NOMO-1 treated with DMSO at 0.1 percent for 48 hours (cell line): ENCODE measurements around the gene OR1M1.
"Not testable (repeated sequence)": the region's sequence is repeated elsewhere in the genome, so short reads cannot be mapped to it uniquely, and the experiment has no call there.

Experiments
- DNase-seq: peaks from one replicate; lab custom pipeline; 2025; ENCODE audit not compliant: unreplicated experiment; lab: John Stamatoyannopoulos, UW

Gene OR1M1, protein sequence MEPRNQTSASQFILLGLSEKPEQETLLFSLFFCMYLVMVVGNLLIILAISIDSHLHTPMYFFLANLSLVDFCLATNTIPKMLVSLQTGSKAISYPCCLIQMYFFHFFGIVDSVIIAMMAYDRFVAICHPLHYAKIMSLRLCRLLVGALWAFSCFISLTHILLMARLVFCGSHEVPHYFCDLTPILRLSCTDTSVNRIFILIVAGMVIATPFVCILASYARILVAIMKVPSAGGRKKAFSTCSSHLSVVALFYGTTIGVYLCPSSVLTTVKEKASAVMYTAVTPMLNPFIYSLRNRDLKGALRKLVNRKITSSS

DNA sequence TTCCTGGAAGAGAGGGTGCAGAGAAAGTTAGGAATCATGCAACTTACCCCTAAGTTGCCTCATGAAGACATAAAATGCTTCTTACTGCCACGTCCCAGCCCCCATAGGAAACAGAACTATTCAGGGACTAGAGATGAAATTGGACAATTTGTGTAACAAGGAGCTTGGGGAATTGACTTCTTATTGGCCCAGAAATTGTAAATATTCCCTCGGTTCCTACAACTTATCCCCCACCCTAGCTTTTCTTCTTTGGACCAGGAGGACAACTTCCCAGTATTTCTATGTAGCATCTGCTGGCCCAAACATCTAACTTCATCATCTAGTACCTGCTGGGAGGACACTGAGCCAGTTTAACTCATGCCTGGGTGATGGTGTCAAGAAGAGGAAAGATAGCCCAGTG is at the start of gene OR1M1:
TSS of gene OR1M1 (plus strand) at position 301 of the 400 bp plus-strand sequence. CDS start 6,184 bp downstream, outside the sequence.
- no peak for DNase-seq

DNA sequence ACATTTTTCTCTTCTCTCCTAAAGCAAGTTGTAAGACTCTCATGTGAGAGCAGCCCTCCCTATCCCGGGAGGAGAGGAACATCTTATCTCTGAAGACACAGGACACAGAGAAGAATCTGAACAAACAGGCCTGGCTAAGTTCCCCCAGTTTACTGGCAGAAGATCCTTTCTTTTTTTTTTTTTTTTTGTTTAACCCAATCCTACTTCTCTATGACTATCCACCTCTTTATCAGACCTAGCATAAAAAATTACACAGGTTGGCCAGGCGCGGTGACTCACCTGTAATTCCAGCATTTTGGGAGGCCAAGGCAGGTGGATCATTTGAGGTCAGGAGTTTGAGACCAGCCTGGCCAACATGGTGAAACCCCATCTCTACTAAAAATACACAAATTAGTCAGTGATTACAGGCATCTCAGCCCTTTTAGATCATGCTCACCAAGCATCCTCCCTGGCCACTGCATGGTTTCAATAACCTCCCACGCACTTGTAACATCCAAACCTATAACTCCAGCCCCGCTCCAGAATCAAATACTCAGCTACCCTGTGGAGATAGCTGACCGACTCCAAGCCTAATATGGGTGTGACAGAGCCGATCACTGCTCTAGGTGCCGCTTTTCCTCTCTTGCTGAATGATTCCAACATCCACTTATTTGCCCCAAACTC is 49.3 kb upstream of the OR1M1 start:
- DNase-seq, result no peak

DNA sequence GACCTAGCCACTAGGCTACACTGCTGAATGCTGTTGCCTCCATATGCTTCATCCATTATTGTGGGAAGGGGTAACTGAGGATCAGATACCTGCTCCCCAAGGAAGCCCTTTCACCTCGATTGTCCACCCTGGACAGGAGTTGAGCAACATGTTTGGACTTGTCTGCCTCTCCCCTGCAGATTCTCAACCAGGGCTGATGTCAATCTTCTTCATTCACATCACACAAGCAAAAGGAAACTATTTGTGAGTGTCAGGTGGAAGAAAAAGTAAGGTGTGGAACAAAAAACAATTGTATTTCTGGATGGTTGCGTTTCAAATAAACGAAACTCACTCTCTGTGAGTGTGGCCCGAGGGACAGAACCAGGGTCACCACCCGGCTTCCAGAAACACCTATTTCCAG is 47.1 kb upstream of the OR1M1 start:
- DNase-seq, result no peak

DNA sequence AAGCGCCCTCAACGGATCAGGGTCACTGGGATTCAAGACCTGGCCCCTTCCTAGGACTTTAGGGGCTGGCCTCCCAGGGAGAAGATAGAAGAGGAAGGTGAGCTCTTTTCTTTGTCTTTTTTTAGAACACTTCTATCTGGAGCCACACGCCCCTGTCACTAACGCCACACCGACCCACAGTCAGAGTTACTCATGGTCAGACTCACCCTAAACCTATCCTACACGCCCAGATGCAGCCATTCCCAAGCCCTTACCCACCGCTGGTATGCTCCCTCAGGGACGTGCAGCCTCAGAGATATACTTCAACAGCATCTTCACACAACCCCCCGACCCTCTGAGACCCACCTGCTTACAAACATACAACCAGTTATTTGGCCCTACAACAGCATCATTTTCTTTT is 46.7 kb upstream of the OR1M1 start:
- DNase-seq, result no peak

DNA sequence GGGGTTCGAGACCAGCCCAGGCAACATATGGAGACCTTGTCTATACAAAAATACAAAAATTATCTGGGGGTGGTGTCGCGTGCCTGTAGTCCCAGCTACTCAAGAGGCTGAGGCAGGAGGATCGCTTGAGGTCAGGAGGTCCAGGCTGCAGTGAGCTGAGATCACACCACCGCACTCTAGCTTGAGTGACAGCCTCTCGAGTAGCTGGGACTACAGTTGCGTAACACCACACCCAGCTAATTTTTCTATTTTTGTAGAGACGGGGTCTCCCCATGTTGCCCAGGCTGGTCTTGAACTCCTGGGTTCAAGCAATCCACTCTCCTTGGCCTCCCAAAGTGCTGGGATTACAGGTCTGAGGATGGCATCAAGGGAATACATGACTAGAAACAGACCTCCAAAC is 45.8 kb upstream of the OR1M1 start:
- no peak for DNase-seq

DNA sequence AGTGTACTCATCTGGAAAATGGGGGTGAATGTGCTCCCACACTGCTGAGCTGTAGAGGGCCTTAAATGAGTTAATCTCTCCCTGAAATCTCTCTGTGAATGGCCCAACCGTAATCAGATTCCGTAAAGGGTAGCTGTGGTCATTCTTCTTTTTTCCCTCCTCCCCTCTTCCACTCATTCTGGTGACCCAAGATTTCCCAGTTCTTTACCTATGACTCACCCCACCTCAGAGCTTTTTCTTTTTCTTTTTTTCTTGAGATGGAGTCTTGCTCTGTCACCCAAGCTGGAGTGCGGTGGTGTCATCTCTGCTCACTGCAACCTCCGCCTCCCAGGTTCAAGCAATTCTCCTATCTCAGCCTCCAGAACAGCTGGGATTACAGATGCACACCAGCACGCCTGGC is 43.3 kb upstream of the OR1M1 start:
- no peak for DNase-seq

DNA sequence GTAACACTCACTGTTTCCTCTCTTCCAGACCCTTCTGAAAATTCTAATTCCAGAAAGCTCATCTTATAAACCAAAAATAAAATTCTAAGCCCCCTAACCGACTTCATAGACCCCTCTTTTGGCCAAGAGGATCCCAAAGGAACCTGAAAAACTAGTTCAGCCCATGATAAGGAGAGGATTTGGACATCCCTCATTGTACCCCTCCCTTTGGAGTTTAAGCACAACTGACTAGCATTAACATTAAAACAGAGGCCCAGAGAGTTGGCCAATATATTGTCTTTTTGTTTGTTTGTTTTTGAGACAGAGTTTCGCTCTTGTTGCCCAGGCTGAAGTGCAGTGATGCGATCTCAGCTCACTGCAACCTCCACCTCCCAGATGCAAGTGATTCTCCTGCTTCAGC is 42.4 kb upstream of the OR1M1 start:
- no peak for DNase-seq

DNA sequence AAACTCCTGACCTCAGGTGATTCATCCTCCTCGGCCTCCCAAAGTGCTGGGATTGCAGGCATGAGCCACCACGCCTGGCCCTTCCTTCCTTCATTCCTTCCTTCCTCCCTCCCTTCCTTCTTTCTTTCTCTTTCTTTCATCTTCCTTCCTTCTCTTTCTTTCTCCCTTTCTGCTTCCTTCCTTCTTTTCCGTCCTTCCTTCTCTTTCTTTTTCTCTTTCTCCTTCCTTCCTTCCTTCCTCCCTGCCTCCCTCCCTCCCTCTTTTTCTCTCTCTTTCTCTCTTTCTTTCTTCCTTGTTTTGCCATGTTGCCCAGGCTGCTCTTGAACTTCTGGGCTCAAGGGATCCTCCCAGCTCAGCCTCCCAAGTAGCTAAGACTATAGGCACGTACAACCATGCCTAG is 40.2 kb upstream of the OR1M1 start:
- DNase-seq, result no peak

DNA sequence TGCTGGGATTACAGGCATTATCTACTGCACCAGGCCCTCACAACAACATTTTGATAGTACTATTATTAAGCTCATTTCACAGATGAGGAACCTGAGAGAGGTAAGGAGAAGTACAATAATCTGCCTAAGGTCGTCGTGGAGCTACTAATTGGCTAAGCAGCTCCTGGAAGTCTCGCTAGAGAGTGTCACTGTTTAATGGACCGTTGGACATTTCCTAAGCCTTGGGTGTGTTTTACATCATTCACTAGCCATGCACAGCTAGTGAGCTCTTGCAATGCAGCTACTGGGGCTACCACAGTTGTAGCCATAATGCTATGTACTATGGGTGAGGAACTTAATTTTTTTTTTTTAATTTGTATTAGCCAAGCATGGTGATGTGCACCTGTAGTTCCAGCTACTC is 34.0 kb upstream of the OR1M1 start:
- DNase-seq, result no peak

DNA sequence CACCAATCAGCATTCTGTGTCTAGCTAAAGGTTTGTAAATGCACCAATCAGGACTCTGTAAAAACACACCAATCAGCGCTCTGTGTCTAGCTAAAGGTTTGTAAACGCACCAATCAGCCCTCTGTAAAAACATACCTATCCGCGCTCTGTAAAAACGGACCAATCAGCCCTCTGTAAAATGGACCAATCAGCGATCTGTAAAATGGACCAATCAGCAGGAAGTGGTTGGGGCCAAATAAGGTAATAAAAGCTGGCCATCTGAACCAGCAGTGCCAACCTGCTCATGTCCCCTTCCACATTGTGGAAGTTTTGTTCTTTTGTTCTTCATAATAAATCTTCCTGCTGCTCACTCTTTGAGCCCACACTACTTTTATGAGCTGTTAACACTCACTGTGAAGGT is 33.2 kb upstream of the OR1M1 start:
- not testable (repeated sequence) for DNase-seq

DNA sequence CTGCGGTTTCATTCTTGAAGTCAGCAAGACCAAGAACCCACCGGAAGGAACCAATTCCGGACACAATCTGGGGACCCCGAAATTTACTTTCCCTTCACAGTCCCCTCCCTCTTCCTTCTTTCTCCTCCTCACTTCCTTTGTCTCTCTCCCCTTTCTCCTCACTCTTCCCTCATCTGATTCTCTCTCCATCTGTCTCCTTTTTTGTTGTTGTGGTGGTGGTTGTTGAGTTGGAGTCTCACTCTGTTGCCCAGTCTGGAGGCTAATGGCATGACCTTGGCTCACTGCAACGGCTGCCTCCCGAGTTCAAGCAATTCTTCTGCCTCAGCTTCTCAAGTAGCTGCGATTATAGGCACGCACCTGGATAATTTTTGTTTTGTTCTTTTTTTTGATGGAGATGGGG is 32.7 kb upstream of the OR1M1 start:
- DNase-seq, result no peak

DNA sequence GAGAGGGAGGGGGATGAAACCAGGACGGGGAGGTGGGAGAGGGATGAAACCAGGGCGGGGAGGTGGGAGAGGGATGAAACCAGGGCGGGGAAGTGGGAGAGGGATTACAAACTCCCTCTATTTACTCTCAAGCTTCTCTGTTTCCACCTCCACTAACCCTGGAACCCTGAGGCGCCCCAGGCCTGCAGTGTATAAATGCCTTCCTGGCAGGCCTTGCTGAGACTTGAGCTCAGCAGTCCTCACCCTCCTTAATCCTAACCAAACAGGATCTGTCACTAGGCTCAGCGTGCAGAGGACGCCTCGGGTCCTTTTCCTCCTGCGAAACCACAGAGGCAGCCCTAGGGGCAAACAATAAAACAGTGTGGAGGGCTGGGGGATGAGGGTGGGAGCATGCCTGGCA is 32.1 kb upstream of the OR1M1 start:
- no peak for DNase-seq

DNA sequence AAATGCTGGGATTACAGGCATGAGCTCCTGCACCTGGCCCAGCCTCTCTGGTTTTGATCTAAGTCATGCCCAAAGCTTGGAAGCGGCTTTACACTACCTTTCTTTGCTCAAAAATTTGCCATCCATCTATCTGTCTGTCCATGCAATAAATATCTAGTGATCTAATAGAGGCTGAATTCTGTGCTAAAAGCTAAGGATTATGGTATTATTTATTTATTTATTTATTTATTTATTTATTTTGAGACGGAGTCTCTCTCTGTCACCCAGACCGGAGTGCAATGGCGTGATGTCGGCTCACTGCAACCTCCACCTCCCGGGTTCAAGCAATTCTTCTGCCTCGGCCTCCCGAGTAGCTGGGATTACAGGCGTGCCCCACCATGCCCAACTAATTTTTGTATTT is 30.7 kb upstream of the OR1M1 start:
- DNase-seq, result not testable (repeated sequence)

DNA sequence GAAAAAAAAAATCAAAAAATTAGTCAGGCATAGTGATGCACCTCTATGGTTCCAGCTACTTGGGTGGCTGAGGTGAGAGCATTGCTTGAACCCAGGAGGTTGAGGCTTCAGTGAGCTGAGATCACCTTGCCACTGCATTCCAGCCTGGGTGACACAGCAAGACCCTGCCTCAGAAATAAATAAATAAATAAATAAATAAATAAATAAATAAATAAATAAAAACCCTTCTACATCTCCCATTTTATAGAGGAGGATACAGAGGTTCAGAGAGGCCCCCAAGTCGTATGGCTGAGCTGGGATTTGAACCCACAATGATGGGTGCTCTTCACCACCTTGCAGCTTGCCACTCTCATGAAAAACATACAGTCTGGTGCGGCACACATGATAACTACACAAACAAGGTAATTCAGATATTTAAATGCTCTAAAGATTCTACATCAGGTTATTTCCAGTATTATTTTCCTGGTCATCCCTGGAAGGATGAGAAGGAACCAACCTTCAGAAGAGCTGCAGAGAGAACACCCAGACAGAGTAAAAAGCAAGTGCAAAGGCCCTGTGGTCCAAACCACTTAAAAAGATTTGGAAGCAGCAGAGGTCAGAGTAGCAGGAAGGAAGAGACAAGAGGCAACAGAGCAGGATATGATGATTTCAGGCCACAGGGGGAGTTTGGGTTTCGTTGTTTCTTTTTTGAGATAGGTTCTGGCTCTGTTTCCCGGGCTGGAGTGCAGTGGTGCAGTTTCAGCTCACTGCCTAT is 29.2 kb upstream of the OR1M1 start:
- DNase-seq, result no peak

DNA sequence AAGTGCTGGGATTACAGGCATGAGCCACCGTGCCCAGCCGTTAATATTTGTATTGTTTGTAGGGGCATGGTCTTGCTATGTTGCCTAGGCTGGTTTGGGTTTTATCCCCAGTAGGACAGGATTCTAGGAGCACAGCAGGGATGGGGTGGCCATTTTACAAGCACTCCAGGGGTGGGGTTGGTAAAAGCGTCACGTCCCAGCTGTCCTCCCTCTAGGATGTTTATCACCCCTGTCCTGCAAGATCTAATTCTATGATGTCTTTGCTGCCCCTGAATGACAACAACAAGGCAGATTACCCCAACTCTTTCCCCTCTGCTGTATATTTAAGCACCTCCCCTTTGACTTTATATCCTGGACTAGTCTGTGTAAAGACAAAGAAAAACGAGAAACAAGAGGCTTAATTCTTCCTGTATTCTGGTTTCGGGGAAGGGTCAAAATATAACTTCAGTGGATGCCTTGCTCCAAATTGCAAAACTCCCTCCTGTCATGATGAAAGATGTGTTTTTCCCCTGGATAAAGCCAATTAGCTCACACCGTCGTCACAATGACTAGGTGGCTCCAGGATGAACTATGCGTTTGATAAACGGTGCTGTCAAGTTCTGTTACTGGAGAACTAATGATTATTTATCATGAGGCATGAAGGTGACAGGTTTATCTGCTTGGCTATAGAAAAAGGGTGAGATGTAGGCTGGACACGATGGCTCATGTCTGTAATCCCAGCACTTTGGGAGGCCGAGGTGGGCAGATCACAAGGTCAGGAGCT is 27.8 kb upstream of the OR1M1 start:
- no peak for DNase-seq

DNA sequence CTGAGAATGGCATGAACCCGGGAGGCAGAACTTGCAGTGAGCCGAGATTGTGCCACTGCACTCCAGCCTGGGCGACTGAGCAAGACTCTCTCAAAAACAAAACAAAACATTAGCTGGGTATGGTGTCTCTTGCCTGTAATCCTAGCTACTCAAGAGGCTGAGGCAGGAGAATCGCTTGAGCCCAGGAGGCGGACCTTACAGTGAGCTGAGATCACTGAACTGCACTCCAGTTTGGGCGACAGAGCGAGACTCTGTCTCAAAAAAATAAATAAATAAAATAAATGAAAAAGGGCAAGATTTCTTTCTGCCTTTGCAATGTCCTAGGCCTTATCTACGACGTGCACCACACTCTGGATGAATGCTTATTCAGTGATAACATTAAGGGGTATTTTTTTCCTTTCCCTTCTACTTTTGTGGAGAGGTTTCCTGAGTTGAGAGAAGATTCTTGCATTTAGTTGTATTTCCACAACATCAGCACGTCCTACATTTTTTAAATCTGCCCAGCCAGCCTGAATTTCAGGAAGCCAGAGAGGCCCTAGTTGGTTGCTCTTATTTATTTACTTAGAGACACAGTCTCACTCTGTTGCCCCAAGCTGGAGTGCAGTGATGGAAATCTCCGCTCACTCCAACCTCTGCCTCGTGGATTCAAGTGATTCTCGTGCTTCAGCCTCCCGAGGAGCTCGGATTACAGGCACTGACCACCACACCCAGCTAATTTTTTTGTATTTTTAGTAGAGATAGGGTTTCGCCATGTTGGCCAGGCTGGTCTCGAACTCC is 26.1 kb upstream of the OR1M1 start:
- DNase-seq, result no peak

DNA sequence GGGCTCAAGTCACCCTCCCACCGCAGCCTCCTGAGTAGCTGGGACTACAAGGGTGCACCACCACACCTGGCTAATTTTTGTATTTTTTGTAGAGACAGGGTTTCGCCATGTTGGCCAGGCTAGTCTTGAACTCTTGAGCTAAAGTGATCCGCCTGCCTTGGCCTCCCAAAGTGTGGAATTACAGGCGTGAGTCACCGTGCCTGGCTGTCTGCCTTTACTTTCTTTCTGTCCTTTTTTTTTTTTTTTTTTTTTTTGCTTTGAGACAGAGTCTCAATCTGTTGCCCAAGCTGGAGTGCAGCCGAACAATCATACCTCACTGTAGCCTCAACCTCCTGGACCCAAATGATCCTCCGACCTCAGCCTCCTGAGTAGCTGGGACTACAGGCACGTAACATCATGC is 25.0 kb upstream of the OR1M1 start:
- no peak for DNase-seq

DNA sequence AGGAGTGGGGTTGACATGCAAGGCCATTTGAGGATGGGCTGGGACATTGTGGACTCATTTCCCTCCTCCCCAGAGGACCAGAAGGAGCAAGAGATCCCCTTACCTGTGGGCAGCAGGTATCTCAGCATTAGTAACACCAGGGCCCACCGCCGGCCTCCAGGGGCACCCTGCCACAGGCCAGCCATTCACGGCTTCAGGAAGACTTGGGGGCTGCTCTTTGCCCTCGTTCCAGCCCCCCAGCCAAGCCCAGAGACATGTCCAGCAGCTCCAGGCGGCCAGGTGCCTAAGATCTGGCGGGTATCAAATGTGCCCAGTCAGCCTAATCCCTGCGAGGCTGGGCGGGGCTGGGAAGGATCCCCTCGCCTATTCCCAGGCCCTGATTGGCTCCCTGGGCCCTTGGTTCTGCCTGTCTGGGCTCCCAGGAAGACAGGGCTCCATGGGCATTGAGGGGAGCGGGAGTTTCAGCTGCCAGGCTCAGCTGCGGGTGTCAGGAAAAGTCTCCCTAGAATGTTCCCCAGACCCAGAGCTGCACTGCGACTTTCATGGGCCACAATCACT is 21.3 kb upstream of the OR1M1 start:
- no peak for DNase-seq

DNA sequence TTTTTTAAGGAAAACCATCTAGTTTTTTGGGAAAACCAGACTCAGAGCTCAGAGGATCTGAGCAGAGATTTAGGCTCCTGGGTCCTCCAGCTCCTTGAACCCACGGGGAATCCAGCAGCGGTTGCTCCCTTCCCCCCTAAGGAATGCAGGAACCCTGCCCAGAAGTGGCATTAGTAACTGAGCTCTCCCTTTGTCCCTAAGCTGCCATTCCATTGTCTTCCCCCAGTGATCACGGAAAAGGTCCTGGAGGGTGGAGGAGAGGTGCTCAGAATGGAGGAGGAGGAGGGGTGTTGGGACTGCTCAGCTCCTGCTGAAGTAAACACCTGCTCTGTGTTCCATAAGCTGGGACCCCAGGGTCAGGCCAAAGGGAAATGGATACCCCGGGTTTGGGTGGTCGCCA is 16.8 kb upstream of the OR1M1 start:
- no peak for DNase-seq

DNA sequence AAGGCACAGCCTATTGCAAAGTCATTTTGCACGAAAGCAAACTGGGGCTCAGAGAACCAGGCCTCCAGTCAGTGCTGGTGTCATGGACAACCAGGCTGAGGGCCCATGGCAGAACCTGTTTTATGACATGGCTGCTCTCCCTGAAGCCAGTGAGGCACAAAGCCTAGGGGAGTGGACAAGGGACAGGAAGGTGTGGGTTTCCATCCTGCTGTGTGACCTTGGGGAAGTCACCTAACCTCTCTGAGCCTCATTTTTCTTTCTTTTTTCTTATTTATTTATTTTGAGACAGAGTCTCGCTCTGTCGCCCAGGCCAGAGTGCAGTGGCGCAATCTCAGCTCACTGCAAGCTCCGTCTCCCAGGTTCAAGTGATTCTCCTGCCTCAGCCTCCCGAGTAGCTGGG is 15.1 kb upstream of the OR1M1 start:
- DNase-seq, result not testable (repeated sequence)
